Motor neuron (in vitro differentiated cells): Measurements from ENCODE around the gene MFN2. TPM values are rescaled to one million over a fixed set of nuclear protein-coding genes. Genes with fewer than 3 reads are reported as not detected.
"Not testable (repeated sequence)": the region's sequence is repeated elsewhere in the genome, so short reads cannot be mapped to it uniquely, and the experiment has no call there.

Source experiments
- ATAC-seq, 8 experiments: fragments of 200-7000 bp; cut with Tn5 transposase; replicated peaks in 6 of 8; 2 replicates each; pipeline ENCODE4 v1.8.0; 2021; ENCODE audit warnings: mild to moderate bottlenecking in 8 of 8, moderate library complexity in 8 of 8
- H3K27ac ChIP-seq, 2 donors: fragments of 250-450 bp; sonication (Bioruptor Pico); 2 replicates each; pipeline ENCODE4 v1.9.0; 2021; ENCODE audit warnings: antibody characterized with exemption in 2 of 2, mild to moderate bottlenecking in 2 of 2, moderate library complexity in 1 of 2
- H3K4me1 ChIP-seq, 2 donors: fragments of 250-450 bp; sonication (Bioruptor Pico); replicated peaks in 1 of 2; 2 replicates each; pipeline ENCODE4 v1.6.1; 2021; ENCODE audit warnings: antibody characterized with exemption in 2 of 2, mild to moderate bottlenecking in 2 of 2, moderate library complexity in 1 of 2
- H3K4me3 ChIP-seq, 5 donors: fragments of 250-450 bp; sonication (Bioruptor Pico); 2 replicates each; pipeline ENCODE4 v1.9.0; 2021; ENCODE audit warnings: antibody characterized with exemption in 5 of 5, mild to moderate bottlenecking in 5 of 5, moderate library complexity in 4 of 5
- WGBS, 10 experiments: fragments of 450-650 bp; shearing (Covaris generic); methylation state at CpG; one replicate each; pipeline ENCODE4 v1.0.0; 2022; 5-methylcytosine and 5-hydroxymethylcytosine counted together
- in situ Hi-C, 9 experiments: fragments of 400-800 bp; cut with MboI; loops; one replicate each; pipeline ENCODE4 v1.15.0; 2021; ENCODE audit warnings: low sequenced_read_pairs in 9 of 9, low pct_unique_long_range_greater_than_20kb in 2 of 9; ENCODE audit not compliant: unreplicated experiment in 9 of 9
- total RNA-seq, 8 experiments: library from RNA; unstranded; fragments of 300-600 nt; gene quantifications; 2 replicates each; pipeline versions ENCODE4 v1.2.3 to v1.2.4, GENCODE V29; 2022

Gene MFN2
- total RNA-seq, 8 experiments from 2014 or later = 68.9 to 109 (median 75.3) TPM

DNA sequence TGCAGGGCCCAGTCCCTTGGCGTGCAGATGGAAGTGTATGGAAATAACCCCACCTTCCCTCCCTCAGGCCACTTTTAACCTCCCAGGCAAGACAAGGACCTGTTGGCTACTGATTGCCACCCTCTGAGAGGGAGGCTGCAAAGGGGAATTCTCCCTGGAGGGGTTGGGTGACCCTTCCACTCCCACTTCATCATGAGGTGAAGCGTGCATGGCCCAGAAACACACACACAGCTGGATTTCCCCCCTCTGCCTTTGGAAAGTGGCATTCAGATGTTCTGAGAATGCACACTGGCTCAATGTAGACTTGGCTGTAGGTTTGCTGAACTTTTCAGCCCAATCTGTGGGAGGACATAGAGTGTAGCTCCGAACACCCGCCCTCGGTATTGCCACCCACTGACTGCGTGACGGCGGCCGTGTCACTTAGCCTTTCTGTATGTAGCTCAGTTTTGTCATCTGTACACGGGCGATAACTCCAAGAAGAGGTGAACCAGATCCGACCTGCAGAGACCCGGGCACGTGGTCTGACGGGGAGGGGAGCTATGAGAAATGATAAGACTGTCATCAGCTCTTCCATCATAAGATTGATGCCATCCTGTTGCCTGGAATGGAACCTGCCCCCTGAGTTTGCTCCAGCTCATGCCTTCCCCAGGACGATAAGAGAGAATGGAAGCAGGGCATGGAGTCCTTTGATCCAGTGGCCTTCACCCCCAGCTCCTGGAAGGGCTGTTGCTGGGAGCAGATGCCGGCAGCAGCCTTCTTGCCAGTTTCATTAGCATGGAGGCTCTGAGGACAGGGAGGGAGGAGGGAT is 58.3 kb downstream of the MFN2 start:
- peak; percentile 21 to 85 (median 76) for ATAC-seq
- H3K27ac ChIP-seq = peak overlapping the region; percentile 38 to 55
- H3K4me1 ChIP-seq = peaks cover 21 to 41% of the 10 kb centered on the region in 2 donors
- WGBS, 10 experiments = 6 to 100% (median 51%) methylated on average over 2 to 16 of the region's 17 CpGs; no CpG with 5 or more reads in 2 of the 10 experiments
- in situ Hi-C loops = no loop called here
- H3K4me3 ChIP-seq = no peak overlapping the region

- in situ Hi-C loops = no loop called here
- no peak for ATAC-seq
- Histone ChIP-seq H3K27ac (peak overlapping the region; percentile 38 to 55), H3K4me3 (no peak overlapping the region), H3K4me1 (peaks cover 23 to 40% of the 10 kb centered on the region in 2 donors)
- WGBS, 10 experiments = 33 to 100% (median 40%) methylated on average over 1 of the region's 2 CpGs; no CpG with 5 or more reads in 7 of the 10 experiments
Observed at GRCh38 chr1:12039164-12039525, 58.9 kb downstream of the MFN2 start.

DNA sequence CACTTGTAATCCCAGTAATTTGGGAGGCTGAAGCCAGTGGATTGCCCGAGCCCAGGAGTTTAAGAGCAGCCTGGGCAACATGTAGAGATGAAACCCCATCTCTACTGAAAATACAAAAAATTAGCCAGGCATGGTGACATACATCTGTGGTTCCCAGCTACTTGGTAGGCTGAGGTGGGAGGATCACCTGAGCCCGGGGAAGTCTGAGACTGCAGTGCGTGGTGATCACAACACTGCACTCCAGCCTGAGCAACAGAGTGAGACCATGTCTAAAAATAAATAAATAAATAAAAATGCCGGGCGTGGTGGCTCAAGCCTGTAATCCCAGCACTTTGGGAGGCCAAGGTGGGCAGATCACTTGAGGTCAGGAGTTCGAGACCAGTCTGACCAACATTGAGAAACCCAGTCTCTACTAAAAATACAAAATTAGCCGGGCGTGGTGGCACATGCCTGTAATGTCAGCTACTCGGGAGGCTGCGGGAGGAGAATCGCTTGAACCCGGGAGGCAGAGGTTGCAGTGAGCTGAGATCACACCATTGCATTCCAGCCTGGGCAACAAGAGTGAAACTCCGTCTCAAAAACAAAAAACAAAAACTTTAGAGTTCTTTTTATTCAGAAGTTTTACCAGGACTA is 59.7 kb downstream of the MFN2 start:
- WGBS, 10 experiments = 60 to 100% (median 85%) methylated on average over 1 to 13 of the region's 13 CpGs; no CpG with 5 or more reads in 2 of the 10 experiments
- Histone ChIP-seq H3K4me1 (peaks cover 31 to 43% of the 10 kb centered on the region in 2 donors), H3K27ac (peak overlapping the region in 1 of 2 donors; percentile 38)
- in situ Hi-C loops, H3K4me3 ChIP-seq, ATAC-seq: not testable (repeated sequence)

DNA sequence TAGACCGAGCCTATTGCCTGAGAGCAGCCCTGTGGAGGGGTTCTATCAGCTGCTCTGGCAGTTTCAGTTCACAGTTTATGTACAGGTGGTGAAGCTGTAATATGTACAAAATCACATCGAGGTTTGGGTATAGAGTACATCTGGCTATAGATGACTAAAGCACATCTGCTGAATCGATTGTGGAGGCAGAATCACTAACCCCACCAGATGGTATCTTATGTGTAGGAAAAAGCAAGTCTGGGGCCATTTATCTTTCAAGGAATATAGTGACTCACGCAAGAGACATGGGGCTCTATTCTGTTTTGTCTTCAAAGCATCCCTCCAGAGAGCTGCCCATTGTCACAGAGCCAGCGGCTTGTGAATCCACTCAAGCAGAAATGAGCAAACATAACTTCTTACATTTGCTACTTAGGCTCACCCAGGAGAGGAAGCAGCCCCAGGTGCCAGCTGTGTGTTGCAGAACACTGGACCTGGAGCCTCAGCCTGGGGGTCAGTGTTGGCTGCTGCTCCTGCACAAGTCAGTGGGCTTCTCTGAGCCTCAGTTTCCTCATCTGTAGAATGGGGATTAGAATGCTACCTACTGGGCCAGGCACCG is 60.3 kb downstream of the MFN2 start:
- Histone ChIP-seq H3K4me1 (peaks cover 36 to 47% of the 10 kb centered on the region in 2 donors), H3K4me3 (no peak overlapping the region), H3K27ac (peak overlapping the region in 1 of 2 donors; percentile 22)
- 0 to 50% (median 24%) methylated on average over 2 to 5 of the region's 6 CpGs; no CpG with 5 or more reads in 3 of the 10 experiments for WGBS, 10 experiments
- in situ Hi-C loops = no loop called here
- ATAC-seq = peak in 7 of 8 experiments; percentile 48 to 82 (median 59)

DNA sequence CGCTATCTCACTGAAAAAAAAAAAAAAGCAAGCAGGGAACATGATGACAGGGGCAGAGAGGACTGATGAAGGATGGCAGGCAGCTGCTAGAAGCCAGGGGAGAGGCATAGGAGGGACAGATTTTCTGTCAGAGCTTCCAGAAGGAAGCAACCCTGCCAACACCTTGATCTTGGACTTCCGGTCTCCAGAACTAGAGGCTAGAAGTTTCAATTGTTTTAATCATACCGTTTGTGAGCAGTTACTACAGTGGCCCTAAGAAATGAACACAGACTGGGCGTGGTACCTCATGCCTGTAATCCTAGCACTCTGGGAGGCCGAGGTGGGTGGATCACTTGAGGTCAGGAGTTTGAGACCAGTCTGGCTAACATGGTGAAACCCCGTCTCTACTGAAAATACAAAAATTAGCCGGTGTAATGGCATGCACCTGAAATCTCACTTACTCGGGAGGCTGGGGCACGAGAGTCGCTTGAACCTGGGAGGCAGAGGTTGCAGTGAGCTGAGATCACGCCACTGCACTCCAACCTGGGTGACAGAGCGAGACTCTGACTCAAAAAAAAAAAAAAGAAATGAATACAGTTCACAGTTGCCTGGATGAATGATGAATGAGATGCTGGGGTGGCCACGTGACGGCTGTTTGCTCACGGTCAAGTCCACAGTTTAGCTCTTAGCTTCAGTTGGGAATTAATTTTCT is 64.1 kb downstream of the MFN2 start:
- in situ Hi-C loops, H3K4me3 ChIP-seq, H3K27ac ChIP-seq: not testable (repeated sequence)
- H3K4me1 ChIP-seq = peaks cover 24 to 33% of the 10 kb centered on the region in 2 donors
- peak; percentile 43 to 86 (median 80) for ATAC-seq
- 24 to 100% (median 77%) methylated on average over 2 to 15 of the region's 15 CpGs for WGBS, 10 experiments

DNA sequence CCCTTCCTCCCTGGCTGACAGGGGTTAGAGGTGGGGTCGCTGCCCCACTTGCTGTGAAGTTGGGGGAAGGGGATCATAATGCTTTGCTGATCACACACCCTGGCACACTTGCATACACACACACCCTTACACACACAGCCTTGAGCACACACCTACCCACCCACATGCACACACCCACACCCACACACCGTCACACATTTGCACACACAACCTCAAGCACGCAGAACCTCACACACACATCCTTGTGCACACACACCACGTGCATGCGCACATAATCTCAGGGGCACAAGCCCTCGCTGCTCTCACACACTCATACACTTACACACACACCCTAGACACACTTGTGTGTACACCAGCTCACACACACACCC is 66.5 kb downstream of the MFN2 start:
- in situ Hi-C loops = no loop called here
- Histone ChIP-seq H3K4me1 (peaks cover 25% of the 10 kb centered on the region in 2 donors), H3K4me3 (no peak overlapping the region), H3K27ac (no peak overlapping the region)
- no peak for ATAC-seq
- WGBS, 10 experiments = 85 to 96% (median 92%) methylated on average over 3 to 6 of the region's 6 CpGs; no CpG with 5 or more reads in 5 of the 10 experiments

- Histone ChIP-seq H3K4me1 (peaks cover 31% of the 10 kb centered on the region in 2 donors), H3K4me3 (no peak overlapping the region), H3K27ac (no peak overlapping the region)
- in situ Hi-C loops = no loop called here
- ATAC-seq = no peak
- WGBS, 10 experiments = 30 to 80% (median 71%) methylated on average over 1 to 14 of the region's 18 CpGs; no CpG with 5 or more reads in 2 of the 10 experiments
Observed at GRCh38 chr1:12047120-12047876, 67.1 kb downstream of the MFN2 start.

- WGBS, 10 experiments = 13 to 100% (median 82%) methylated on average over 1 to 2 of the region's 2 CpGs; no CpG with 5 or more reads in 1 of the 10 experiments
- Histone ChIP-seq H3K4me3 (no peak overlapping the region), H3K4me1 (peaks cover 42% of the 10 kb centered on the region in 2 donors), H3K27ac (no peak overlapping the region)
- in situ Hi-C loops = no loop called here
- ATAC-seq = no peak
Observed at GRCh38 chr1:12048372-12048771, 68.1 kb downstream of the MFN2 start.

DNA sequence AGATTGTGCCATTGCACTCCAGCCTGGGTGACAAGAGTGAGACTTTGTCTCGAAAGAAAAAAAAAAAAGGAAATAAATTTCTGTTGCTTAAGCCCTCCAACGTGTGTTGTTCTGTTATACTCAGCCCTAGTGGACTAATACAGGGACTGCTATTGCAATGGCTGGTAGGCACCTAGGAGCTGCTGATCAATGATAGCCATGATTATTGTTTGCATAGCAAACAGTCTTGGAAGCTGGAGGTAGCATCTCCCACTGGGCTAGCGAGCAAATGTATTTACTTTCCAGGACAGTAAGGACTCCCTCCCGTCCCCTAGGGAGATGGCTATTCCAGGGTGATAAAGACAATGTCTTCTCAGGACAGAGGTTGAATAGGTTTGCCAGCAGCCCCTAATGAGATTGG is 69.4 kb downstream of the MFN2 start:
- peak overlapping the region in 1 of 2 donors; percentile 23 for H3K27ac ChIP-seq
- ATAC-seq = peak in 2 of 8 experiments; percentile 1 to 46
- WGBS, 10 experiments = 49 to 100% (median 74%) methylated on average over 1 to 4 of the region's 4 CpGs
- no peak overlapping the region for H3K4me3 ChIP-seq
- in situ Hi-C loops = no loop called here
- H3K4me1 ChIP-seq = peaks cover 47% of the 10 kb centered on the region in 2 donors

GRCh38 chr1:12051361-12051760 is 71.1 kb downstream of the MFN2 start:
- Histone ChIP-seq H3K4me3 (no peak overlapping the region), H3K4me1 (peaks cover 44 to 47% of the 10 kb centered on the region in 2 donors), H3K27ac (no peak overlapping the region)
- 67 to 100% (median 100%) methylated on average over 1 of the region's 1 CpG; no CpG with 5 or more reads in 7 of the 10 experiments for WGBS, 10 experiments
- in situ Hi-C loops = no loop called here
- ATAC-seq = no peak

- H3K27ac ChIP-seq = peak overlapping the region; percentile 41 to 54
- WGBS, 10 experiments = 0 to 33% (median 12%) methylated on average over 1 to 5 of the region's 9 CpGs; no CpG with 5 or more reads in 2 of the 10 experiments
- no peak overlapping the region for H3K4me3 ChIP-seq
- in situ Hi-C loops = no loop called here
- peak; percentile 86 to 98 (median 93) for ATAC-seq
- H3K4me1 ChIP-seq = peaks cover 44 to 47% of the 10 kb centered on the region in 2 donors
Observed at GRCh38 chr1:12052008-12052573, 71.8 kb downstream of the MFN2 start.
